Mammary epithelial cell (primary cell): ENCODE data around the gene KIRREL3.

Source experiments
- CTCF ChIP-seq, 2 donors: IDR thresholded peaks in 1 of 2; conservative IDR thresholded peaks in 1 of 2; 2 replicates each; pipeline ENCODE4 v1.5.1; 2011 to 2012; ENCODE audit warnings: inconsistent platforms in 2 of 2, low read length in 2 of 2, mild to moderate bottlenecking in 2 of 2, control low read depth in 1 of 2, low read depth in 1 of 2; ENCODE audit not compliant: insufficient read depth in 1 of 2; ENCODE audit errors: extremely low read depth in 1 of 2
- EZH2 ChIP-seq: IDR thresholded peaks from 2 replicates; pipeline ENCODE4 v1.6.1; 2012; ENCODE audit warnings: low read length, inconsistent platforms, borderline replicate concordance

- TF ChIP-seq CTCF (conservative IDR thresholded peaks at IDR 0.05 in 1 of 2, IDR thresholded peaks at IDR 0.05 in 1 of 2; ENCODE audit: extremely low read depth in 1 of 2, insufficient read depth in 1 of 2, low read depth in 1 of 2, low read length in 2 of 2) (no peak), EZH2 (no peak)
Observed at GRCh38 chr11:126884192-126884591, 116.4 kb downstream of the KIRREL3 start.
